Central memory CD8-positive, alpha-beta T cell (primary cell): Measurements from ENCODE around the gene EXOC3L4.

Experiments
- ATAC-seq: fragments of 150-1000 bp; cut with Tn5 transposase; replicated peaks from 2 replicates; pipeline ENCODE4 v1.10.0; 2022; ENCODE audit warnings: mild to moderate bottlenecking, moderate FRiP score, moderate number of reproducible peaks; ENCODE audit not compliant: poor library complexity, severe bottlenecking; ENCODE audit errors: extremely low read depth
- DNase-seq, 2 donors: peaks; one replicate each; pipeline ENCODE4 v3.0.0; 2021; ENCODE audit warnings: low spot score in 2 of 2
- H3K27ac Mint-ChIP-seq: one replicate; pipeline ENCODE4 v1.8.0; 2022; ENCODE audit warnings: low read depth, mild to moderate bottlenecking, moderate library complexity, mixed read lengths
- H3K27me3 Mint-ChIP-seq: one replicate; pipeline ENCODE4 v1.8.0; 2022; ENCODE audit warnings: mixed read lengths
- H3K36me3 Mint-ChIP-seq: one replicate; pipeline ENCODE4 v1.8.0; 2022; ENCODE audit warnings: mild to moderate bottlenecking, moderate library complexity, mixed read lengths; ENCODE audit not compliant: insufficient read depth
- H3K4me1 Mint-ChIP-seq: one replicate; pipeline ENCODE4 v1.8.0; 2022; ENCODE audit warnings: mixed read lengths
- H3K4me3 Mint-ChIP-seq: one replicate; pipeline ENCODE4 v1.8.0; 2022; ENCODE audit warnings: mild to moderate bottlenecking, moderate library complexity, mixed read lengths
- H3K9me3 Mint-ChIP-seq: one replicate; pipeline ENCODE4 v1.8.0; 2022; ENCODE audit warnings: mixed read lengths

EXOC3L4 gene

DNA sequence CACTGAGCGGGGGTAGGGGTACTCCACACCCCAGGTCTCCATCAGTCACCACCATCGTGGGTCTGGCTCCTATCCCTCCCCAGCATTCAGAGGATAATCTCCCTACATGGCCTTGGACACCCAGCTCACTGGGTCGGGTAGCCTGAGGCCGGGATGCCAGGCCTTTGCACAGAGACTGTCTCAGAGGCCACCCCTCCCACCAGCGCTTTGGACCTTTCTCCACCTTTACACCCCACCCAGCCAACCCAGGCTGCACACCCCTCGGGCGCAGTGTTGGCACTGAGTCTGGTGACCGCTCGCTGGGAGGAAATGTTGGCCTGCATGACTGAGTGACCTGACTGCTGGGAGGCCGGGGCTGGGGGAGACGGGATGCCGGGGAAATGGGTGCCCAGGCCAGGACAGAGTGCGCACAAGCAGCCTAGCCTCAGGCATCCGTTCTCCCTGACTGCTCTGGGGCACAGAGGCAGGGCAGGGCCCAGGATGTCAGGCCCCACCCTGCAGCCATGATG is 21.1 kb upstream of the EXOC3L4 start:
- Mint-ChIP-seq H3K27ac (no peak overlapping the region), H3K9me3 (no peaks in the 10 kb centered on the region), H3K4me1 (no peaks in the 10 kb centered on the region), H3K4me3 (no peak overlapping the region), H3K27me3 (peaks cover 30% of the 10 kb centered on the region), H3K36me3 (no peaks in the 10 kb centered on the region)
- DNase-seq: no peak
- ATAC-seq: no peak

DNA sequence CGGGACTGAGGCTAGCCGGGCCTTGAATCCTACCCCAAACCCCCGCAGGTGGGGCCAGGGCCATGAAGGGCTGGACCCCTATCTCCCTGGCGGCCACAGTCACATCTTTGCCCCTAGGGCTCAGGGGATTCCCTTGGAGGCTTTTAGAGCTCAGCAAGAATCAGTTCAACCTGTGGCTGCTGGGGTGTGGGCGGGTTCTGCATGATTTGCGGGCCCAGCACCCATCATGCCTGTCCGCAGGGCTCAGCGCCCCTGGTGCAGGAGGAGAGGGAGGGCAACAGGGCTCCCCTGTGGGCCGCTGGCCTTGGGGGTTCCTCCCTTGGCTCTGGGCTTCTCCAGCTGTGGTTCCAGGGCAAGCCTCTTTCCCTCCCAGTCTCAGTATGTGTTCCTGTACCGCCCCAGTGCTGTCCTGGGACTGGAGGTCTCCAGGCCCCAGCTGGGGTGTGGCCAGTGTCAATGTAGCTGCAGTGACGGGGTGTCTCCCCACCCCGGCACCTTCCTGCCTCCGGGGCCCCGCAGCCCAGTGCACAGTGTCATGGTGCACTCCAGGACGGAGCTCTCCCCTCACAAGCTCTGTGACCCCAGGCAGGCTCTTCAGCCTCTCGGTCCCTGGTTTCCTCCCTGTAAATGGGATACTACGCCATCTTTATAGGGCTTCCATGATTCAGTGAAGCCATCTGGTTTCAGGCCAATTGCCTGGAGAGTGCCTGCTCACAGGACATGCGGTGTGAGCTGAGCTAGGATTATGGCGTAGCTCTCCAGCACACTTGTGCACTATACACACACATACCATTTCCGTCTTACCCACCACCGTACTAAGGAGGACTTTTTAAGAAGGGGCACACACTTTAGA is 20.4 kb upstream of the EXOC3L4 start:
- H3K4me1 Mint-ChIP-seq: no peaks in the 10 kb centered on the region
- ATAC-seq: no peak
- no peak for DNase-seq
- no peak overlapping the region for H3K27ac Mint-ChIP-seq
- H3K36me3 Mint-ChIP-seq: no peaks in the 10 kb centered on the region
- H3K27me3 Mint-ChIP-seq: peaks cover 24% of the 10 kb centered on the region
- H3K4me3 Mint-ChIP-seq: no peak overlapping the region
- H3K9me3 Mint-ChIP-seq: no peaks in the 10 kb centered on the region

DNA sequence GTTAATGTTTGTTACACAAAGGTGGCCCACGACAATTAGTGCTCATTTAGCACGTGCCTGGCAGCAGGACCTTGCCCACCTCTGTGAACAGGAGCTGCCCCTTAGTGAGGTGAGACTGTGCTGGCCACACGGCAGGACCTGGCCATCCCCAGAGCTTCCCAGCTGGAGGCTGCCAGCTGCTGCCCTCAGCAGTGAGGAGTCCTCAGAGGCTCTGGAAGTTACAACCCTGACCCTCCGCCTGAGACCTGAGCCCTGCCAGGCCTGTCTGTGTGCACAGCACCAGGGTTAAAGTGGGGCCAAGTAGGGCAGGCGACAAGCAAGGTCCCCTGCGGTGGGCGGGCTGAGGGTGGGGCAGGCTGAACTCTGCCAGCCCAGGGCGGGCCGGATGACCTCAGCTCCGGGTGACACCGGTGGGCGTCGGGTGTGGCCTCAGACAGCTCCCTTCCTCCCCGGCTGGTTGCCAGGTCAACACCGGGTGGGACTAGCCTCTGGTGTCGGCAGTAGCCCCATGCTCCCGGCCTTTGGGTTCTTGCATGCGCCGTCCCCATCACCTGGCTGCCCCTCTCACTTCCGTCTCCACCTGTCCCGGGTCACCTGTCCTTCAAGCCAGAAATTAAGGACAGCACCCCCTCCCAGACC is 19.7 kb upstream of the EXOC3L4 start:
- no peaks in the 10 kb centered on the region for H3K36me3 Mint-ChIP-seq
- H3K9me3 Mint-ChIP-seq: no peaks in the 10 kb centered on the region
- H3K4me1 Mint-ChIP-seq: no peaks in the 10 kb centered on the region
- H3K27me3 Mint-ChIP-seq: peaks cover 16% of the 10 kb centered on the region
- no peak overlapping the region for H3K27ac Mint-ChIP-seq
- no peak overlapping the region for H3K4me3 Mint-ChIP-seq
- ATAC-seq: no peak
- DNase-seq: no peak

DNA sequence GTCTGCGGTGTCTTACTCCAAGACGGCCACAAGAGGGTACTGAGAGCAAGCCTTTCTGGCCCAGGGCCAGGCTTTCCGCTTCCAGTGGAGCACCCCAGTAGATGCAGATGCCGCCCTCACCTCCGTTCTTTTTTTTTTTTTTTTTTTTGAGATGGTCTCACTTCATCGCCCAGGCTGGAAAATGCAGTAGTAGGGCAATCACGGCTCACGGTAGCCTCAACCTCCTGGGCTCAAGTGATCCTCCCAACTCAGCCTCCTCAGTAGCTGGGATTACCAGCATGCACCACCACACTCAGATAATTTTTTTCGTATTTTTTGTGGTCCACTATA is 16.1 kb upstream of the EXOC3L4 start:
- Mint-ChIP-seq H3K4me1 (no peaks in the 10 kb centered on the region), H3K27ac (no peak overlapping the region), H3K27me3 (no peaks in the 10 kb centered on the region), H3K36me3 (no peaks in the 10 kb centered on the region), H3K4me3 (no peak overlapping the region), H3K9me3 (no peaks in the 10 kb centered on the region)
- ATAC-seq (peak; percentile 77), DNase-seq (peak; percentile 47 to 59)

DNA sequence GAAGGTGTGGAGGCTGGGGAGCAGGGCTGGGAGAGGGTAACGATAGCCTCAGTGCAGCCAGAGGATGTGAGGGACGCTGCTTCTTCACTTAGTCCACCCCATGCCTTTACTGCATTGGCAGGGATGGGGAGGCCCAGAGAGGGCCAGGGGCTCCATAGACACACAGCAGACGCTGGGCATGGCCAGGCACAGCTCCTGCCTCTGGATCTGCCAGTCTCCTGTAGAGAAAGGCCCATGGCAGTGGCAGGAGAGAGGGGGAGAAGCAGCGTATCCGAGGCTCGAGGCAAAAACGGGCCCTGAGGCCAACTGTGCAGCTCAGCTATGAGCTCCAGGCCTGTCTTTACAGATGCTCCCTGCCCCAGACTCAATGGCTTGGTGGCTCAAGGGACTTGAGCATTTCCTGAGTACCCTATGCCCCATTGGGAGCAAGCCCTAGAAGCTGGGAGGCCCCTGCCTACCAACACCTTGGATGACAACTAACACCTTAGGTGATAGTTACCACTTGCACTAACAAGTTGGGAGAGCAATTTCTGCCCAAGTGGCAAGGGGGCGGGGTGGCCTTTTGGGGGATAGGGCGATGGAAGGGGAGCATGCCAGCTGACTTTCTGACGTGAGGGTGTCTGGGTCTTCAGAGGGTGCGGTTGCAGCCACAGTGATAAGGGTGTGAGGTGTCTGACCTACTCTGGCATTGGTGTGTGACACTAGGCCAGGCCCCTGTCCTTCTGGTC is 15.5 kb upstream of the EXOC3L4 start:
- no peak for DNase-seq
- no peaks in the 10 kb centered on the region for H3K4me1 Mint-ChIP-seq
- no peaks in the 10 kb centered on the region for H3K36me3 Mint-ChIP-seq
- no peaks in the 10 kb centered on the region for H3K9me3 Mint-ChIP-seq
- no peak for ATAC-seq
- no peaks in the 10 kb centered on the region for H3K27me3 Mint-ChIP-seq
- H3K27ac Mint-ChIP-seq: no peak overlapping the region
- no peak overlapping the region for H3K4me3 Mint-ChIP-seq

DNA sequence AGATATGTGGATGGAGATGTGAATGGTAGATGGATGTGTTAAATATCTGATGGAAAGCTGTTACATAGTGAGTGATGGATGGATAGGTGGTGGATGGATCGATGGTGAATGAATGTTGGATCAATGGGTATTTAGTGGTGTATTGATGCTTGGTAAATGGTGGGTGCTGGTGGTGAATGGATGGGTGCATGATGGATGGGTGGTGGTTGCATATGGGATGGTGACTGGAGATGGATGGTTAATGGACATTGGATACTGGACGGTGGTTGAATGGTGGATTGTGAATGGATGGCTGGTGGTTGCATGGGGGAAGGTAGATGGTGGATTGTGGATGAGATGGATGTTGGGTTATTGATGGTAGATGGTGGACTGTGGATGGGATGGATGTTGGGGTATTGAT is 12.6 kb upstream of the EXOC3L4 start:
- no peak for ATAC-seq
- no peak overlapping the region for H3K27ac Mint-ChIP-seq

DNA sequence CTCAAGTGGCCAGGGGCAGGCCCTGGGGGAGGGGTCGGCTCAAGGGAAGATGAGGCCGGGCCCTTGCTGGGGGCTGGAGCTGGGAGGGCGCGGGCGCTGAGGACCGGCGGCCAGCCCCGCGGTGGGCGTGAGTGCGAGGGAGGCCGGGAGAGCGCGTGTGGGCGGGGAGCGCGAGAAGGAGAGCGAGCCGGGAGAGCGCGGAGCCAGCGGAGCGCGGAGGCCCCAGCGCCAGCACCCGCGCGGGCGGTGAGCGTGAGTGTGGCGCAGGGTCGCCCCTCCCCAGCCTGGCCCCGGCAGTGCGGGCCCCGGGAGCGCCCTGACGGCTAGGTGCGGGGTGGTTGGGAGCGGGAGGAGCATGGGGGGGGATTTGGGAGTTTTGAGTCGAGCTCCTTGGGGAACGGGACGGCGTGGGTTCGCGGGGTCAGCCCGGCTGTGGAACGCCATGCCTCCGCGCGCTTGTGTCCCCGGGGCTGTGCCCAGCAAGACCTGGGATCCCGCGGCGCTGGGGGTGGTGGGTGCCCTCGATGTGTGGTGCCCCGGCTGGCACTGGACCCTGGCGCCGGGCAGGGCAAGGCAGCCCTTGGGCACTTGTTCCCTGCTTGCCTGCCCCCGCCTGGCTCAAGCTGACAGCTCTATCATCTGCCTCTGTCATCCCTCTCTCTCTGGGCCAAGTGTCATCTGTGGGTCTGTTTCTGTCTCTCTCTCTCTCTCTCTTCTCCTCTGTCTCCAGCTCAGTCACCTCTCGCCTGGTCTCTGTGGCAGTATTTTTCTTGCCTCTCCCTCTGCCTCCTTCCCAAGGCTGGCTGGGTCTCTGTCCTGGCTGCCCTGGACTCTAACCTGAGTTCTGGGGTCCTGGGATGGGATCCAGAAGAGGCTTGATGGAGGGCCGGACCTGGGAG is 10.3 kb upstream of the EXOC3L4 start, which contains the start of gene LBHD2:
Gene LBHD2 (plus strand): TSS at position 190 of the 899 bp plus-strand sequence. CDS start 1,803 bp downstream, outside the sequence.
- no peaks in the 10 kb centered on the region for H3K4me1 Mint-ChIP-seq
- no peak for ATAC-seq

More for the DNA sequence above, 12.6 kb upstream of the EXOC3L4 start:
- Mint-ChIP-seq H3K9me3 (no peaks in the 10 kb centered on the region), H3K27me3 (peaks cover 6% of the 10 kb centered on the region), H3K4me1 (no peaks in the 10 kb centered on the region), H3K4me3 (no peak overlapping the region), H3K36me3 (no peaks in the 10 kb centered on the region)
- no peak for DNase-seq

DNA sequence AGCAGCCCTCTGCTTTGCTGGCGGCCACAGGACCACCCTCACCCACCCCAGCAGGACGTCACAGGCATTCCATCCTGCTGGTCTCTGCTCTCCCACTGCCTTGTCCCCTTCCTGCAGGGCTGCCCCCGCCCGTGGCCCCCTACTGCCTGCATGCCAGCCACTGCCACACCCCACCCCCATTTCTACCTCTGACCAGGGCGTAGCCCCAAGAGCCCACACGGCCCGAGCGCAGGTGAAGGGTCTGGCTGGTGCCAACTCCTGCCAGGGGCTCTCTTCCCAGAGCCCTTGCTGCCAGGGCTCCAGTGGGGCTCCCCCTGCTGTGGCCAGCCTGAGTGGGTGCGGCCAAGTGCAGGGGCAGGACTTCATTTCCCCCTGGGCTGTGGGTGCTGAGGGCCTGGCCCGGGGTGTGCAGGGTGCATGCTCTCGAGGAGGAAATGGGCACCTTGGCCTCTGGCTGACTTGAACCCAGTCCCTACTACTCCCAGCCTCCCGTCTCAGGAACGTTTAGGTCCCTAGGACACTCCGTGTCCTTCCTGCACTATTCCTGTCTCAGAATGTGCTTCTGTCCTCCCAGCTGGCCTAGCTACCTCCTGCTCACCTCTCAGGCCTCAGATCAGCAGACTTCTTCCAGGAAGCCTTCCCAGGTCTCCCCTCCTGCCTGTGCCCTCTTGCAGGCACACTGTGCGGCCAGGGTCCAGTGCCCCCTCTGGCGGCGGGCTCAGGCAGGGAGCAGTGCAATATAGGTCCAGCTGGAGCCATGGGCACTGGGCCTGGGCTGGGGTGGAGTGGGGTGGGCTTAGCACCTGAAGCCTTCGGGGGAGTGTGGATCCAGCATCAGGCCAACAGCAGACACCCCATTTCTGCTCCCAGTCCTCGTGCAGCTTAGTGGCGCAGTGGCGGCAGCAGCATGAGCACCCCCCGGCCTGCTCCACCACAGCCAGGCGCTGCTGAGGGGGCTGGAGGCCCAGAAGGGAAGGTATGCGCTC is 9.1 kb upstream of the EXOC3L4 start:
- Mint-ChIP-seq H3K9me3 (no peaks in the 10 kb centered on the region), H3K4me1 (no peaks in the 10 kb centered on the region), H3K27me3 (peaks cover 10% of the 10 kb centered on the region), H3K36me3 (no peaks in the 10 kb centered on the region), H3K27ac (no peak overlapping the region), H3K4me3 (no peak overlapping the region)
- no peak for DNase-seq
- no peak for ATAC-seq

More for the DNA sequence above, 10.3 kb upstream of the EXOC3L4 start, which contains the start of gene LBHD2:
- DNase-seq: no peak
- H3K27me3 Mint-ChIP-seq: peaks cover 10% of the 10 kb centered on the region
- H3K4me3 Mint-ChIP-seq: no peak within 1 kb of the TSS
- no peaks in the 10 kb centered on the region for H3K36me3 Mint-ChIP-seq
- no peaks in the 10 kb centered on the region for H3K9me3 Mint-ChIP-seq
- no peak within 1 kb of the TSS for H3K27ac Mint-ChIP-seq

DNA sequence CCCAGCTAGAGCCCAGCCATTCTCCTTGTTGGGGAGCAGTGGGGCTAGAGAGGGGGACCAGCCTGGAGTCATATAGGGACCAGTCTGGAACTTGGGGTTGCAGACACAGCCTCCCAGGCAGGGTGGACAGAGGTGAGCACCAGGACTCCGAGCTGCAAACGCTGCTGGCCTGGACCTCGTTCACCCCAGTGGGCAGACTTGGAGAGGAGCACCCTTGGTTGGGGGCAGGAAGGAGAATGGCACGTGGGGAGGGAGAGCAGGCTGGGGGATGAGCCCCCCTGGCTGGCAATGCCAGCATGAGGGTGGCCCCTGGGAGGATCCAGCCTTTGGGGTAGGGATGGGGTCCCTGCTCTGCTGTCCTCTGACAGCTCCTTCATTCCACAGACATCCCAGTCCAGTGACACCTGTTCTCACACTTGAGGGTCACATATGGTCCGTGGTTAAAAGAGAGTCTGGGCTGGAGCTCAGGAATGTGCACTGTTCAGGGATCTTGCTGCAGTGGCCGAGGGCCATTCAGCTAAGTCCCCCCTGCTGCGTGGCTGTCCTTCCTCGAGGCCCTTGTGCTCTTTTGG is 7.7 kb upstream of the EXOC3L4 start:
- ATAC-seq: no peak
- Mint-ChIP-seq H3K36me3 (no peaks in the 10 kb centered on the region), H3K27ac (no peak overlapping the region), H3K27me3 (peaks cover 10% of the 10 kb centered on the region), H3K9me3 (no peaks in the 10 kb centered on the region), H3K4me3 (no peak overlapping the region), H3K4me1 (no peaks in the 10 kb centered on the region)
- DNase-seq: no peak

DNA sequence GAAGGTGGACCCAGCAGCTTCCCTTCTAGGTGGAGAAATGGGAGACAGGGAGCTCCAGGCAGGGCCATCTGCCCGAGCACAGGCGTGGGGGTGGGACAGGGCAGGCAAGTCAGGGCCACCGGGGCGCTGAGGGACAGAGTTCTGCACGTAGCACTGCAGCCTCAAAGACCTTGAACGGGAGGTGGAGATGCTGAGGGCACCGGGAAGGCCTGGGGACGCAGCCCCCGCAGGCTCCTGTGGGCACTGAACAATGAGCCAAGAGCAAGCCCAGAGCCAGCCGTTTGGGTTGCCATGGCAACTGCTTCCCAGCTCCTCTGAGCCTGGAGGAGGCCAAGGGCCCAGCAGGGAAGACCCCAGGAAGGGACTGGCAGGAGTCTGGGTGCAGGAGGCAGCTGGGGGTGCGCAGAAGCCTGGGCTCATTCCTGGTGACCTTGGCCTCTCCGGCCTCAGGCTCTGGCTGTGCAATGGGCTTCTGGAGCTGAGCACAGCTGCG is 7.1 kb upstream of the EXOC3L4 start:
- H3K36me3 Mint-ChIP-seq: no peaks in the 10 kb centered on the region
- H3K27me3 Mint-ChIP-seq: peaks cover 10% of the 10 kb centered on the region
- H3K9me3 Mint-ChIP-seq: no peaks in the 10 kb centered on the region
- ATAC-seq (no peak), DNase-seq (no peak)
- H3K27ac Mint-ChIP-seq: no peak overlapping the region
- H3K4me3 Mint-ChIP-seq: no peak overlapping the region
- no peaks in the 10 kb centered on the region for H3K4me1 Mint-ChIP-seq

DNA sequence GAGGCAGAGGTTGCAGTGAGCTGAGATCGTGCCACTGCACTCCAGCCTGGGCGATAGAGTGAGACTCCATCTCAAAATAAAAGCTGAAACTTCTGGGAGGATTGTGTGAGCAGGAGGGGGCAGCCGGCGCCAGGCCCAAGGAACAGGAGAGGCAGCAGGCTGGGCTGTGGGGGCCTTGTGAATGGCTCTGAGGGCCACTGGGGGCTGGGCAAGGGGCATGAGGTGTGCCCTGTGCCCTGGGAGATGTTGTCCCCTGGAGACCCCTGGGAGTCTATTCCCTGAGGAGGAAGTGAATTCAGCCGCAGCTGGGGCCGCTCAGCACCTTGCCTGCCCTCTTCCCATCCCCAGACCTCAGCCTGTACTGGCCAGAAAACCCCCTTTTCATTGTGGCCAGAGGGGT is 5.6 kb upstream of the EXOC3L4 start:
- ATAC-seq (no peak), DNase-seq (no peak)
- Mint-ChIP-seq H3K9me3 (no peaks in the 10 kb centered on the region), H3K27ac (no peak overlapping the region), H3K4me1 (no peaks in the 10 kb centered on the region), H3K4me3 (no peak overlapping the region), H3K27me3 (peaks cover 10% of the 10 kb centered on the region), H3K36me3 (no peaks in the 10 kb centered on the region)
